WTC11 (cell line): ENCODE measurements around the gene DLX2.

Experiments
- CBFB ChIP-seq: sonication (generic); formaldehyde crosslinking; IDR thresholded peaks from 2 replicates; pipeline ENCODE4 v1.8.1; 2022; ENCODE audit warnings: mild to moderate bottlenecking, low read depth, missing genetic modification reagents
- CTCF ChIP-seq: fragments of 200-600 bp; IDR thresholded peaks from 2 replicates; pipeline ENCODE4 v1.8.0; 2022; ENCODE audit warnings: antibody characterized with exemption
- TP53 ChIP-seq: sonication (generic); formaldehyde crosslinking; IDR thresholded peaks from 2 replicates; pipeline ENCODE4 v1.8.1; 2023; ENCODE audit warnings: mild to moderate bottlenecking, missing genetic modification reagents
- TF ChIP-seq, protein P1 (sequence below): sonication (generic); formaldehyde crosslinking; IDR thresholded peaks from 2 replicates; pipeline ENCODE4 v1.8.1; 2022; ENCODE audit warnings: low read depth, mild to moderate bottlenecking, moderate library complexity, missing genetic modification reagents, borderline replicate concordance

- TF ChIP-seq TP53 (CRISPR knock-in tag) (no peak), CTCF (no peak), CBFB (CRISPR knock-in tag) (no peak)
- TF ChIP-seq, protein P1, sequence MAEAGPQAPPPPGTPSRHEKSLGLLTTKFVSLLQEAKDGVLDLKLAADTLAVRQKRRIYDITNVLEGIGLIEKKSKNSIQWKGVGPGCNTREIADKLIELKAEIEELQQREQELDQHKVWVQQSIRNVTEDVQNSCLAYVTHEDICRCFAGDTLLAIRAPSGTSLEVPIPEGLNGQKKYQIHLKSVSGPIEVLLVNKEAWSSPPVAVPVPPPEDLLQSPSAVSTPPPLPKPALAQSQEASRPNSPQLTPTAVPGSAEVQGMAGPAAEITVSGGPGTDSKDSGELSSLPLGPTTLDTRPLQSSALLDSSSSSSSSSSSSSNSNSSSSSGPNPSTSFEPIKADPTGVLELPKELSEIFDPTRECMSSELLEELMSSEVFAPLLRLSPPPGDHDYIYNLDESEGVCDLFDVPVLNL (CRISPR knock-in tag), result no peak
Measured at GRCh38 chr2:172058660-172059059, 44.0 kb downstream of the DLX2 start.
